Activated CD8-positive, alpha-beta memory T cell treated with anti-CD3 and anti-CD28 coated beads for 1 hour (primary cell): ENCODE measurements around the gene TEKT5.
A peak's percentile ranks its signal among the peaks of the same experiment; 100 is the strongest.
"Not testable (repeated sequence)": the region's sequence is repeated elsewhere in the genome, so short reads cannot be mapped to it uniquely, and the experiment has no call there.

Experiments used
- DNase-seq, 2 donors: peaks; one replicate each; pipeline ENCODE4 v3.0.0-alpha.2; 2020; ENCODE audit warnings: low read depth in 1 of 2; ENCODE audit errors: extremely low read depth in 1 of 2

Gene TEKT5

DNA sequence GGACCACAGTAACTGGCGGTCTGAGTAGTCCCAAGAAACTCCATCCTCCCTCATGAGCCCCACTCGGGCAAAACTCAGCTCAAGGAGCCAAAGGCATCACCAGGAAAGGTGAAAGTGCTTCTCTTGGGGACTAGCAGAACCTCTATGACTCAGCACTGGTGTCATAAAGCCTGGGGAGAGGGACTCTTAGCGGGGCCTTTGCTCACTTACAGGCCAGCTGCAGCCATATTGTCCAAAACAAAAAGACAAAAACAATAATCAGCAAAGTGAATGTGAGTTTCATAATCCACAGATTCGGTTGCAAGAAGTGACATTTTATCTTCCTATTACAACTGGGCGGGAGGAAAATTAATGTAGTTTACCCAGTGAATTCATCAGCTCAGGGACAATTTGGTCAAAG is at the start of gene TEKT5:
Gene TEKT5, minus strand, starts transcription at position 101 of the 400 bp plus-strand sequence. Its CDS starts 57 bp downstream, at position 44.
- no peak for DNase-seq

DNA sequence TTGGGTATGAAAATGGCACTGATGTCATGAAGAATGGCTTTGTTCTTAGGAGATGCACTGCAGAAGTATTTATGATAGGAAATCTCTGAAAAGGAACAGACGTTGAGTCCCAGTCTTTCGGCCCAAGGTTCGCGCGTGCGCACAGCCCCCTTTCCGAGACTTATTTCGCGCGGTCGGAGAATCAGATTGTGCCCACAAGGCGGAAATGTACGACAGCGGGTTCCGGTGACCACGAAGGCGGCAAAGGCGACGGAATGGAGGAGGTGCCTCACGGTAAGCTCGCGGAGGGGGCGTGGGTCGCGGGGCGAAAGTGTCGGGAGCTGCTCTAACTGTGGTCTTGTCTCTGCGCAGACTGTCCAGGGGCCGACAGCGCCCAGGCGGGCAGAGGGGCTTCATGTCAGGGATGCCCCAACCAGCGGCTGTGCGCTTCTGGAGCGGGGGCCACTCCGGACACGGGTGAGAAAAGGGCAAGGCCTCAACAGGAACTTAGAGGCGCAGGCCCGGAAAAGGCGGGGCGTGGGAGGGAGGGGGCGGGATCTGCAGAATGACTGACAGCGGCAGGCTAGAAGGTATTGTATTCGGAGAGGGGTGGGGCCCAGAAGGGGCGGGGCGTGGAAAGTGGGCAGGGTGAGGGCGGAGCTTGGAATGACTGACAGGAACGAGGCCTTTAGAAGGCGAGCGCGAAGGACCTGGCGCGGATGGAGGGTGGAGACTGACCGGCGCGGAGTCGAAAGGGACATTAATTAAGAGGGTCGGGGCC is 49.1 kb upstream of the TEKT5 start, which contains the start of gene NUBP1:
Gene NUBP1, plus strand, starts transcription at position 233 of the 760 bp plus-strand sequence. Its CDS starts 22 bp downstream, at position 255.
- peak; percentile 95 to 99 for DNase-seq

DNA sequence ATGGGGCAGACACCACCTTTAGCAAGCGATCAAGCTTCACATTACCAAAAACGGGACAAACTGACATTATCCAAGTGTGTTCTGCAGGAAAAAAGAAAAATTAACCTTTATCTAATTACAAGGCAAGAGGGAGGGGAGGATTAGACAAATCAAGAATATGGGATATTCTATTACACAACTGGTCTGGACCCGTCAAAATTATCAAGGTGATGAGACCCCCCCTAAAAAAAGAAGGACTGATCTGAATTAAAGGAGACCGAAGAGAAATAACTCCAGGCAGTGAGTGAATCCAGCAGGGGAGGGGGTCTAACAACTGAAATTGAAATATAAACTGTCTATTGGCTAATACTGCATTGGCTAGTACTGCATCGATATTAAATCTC is 48.5 kb upstream of the TEKT5 start:
- DNase-seq, result no peak

DNA sequence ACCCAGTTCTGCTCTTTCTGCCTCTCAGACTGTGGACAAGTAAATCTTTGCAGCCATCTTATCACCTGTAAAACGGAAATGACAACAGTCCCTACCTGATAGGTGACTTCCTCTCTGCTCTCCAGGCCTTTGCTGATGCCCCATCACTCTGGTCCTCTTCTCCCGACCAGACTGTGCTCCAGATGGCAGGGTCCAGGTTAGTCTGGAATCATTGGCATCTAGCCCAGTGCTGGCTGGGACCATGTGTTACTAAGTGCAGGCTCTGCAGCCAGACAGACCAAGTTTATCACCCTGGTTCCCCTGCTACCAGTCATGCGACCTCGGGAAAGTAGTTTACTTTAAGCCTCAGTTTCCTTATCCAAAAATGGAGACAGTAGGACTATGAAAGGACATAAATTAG is 47.1 kb upstream of the TEKT5 start:
- DNase-seq, result no peak

DNA sequence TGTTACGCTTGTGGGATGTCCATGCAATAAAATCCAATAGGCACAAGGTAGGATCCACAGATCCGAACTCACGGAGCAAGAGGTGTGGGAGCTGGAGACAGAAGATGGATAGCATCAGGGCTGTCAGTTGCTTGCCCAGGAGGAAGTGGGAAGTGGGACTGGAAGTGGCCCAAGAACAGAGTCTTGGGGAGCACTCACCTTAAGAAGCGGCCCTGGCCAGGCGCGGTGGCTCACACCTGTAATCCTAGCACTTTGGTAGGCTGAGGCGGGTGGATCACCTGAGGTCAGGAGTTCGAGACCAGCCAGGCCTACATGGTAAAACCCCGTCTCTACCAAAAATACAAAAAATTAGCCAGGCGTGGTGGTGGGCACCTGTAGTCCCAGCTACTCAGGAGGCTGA is 46.5 kb upstream of the TEKT5 start:
- not testable (repeated sequence) for DNase-seq

DNA sequence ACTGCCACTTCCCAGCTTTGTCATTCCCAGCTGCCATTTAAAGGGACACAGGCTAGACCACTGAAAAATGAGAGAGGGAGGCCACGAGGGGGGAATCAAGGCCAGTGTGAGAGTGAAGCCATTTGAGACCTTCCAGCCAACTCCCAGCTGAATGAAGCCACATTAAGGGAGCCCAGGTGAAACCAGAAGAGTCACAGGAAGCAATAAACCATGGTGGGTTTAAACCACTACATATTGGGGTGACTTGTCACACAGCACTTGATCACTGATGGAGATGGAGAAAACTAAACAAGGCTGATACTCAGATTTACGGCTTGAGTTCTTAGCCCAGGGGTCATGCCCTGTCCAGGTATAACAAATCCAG is 46.1 kb upstream of the TEKT5 start:
- DNase-seq, result no peak

DNA sequence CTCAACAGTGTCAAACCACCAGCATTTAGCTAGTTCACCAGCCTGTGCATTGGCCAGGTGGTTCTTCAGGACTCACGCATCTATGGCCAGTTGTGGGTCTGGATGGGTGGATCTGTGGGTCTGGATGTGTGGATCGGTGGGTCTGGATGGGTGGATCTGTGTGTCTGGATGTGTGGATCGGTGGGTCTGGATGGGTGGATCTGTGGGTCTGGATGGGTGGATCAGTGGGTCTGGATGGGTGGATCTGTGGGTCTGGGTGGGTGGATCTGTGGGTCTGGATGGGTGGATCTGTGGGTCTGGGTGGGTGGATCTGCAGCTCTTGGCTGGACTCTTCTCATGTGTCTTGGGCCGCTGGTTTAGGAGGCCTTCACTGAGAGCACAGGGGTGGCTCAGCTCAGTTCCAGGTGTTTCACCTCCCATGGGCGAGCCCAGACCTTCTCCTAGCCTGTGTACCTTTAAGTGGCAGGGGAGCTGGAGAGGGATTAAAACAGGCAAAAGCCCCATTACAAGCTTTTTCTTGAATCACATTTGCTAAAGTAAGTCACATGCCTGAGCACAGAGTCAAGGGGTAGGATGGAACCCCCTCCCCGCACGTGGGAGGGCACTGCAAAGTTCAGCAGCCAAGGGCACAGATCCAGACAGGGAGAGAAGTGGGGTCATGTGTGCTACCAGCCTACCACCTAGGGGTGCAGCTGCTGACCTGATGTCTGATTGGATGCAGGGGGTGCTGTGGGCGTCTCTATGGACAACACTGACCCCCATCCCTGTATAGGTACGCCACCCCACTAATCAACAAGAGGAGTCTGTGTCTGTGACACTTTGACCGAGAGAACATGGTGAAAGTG is 45.5 kb upstream of the TEKT5 start:
- no peak for DNase-seq

DNA sequence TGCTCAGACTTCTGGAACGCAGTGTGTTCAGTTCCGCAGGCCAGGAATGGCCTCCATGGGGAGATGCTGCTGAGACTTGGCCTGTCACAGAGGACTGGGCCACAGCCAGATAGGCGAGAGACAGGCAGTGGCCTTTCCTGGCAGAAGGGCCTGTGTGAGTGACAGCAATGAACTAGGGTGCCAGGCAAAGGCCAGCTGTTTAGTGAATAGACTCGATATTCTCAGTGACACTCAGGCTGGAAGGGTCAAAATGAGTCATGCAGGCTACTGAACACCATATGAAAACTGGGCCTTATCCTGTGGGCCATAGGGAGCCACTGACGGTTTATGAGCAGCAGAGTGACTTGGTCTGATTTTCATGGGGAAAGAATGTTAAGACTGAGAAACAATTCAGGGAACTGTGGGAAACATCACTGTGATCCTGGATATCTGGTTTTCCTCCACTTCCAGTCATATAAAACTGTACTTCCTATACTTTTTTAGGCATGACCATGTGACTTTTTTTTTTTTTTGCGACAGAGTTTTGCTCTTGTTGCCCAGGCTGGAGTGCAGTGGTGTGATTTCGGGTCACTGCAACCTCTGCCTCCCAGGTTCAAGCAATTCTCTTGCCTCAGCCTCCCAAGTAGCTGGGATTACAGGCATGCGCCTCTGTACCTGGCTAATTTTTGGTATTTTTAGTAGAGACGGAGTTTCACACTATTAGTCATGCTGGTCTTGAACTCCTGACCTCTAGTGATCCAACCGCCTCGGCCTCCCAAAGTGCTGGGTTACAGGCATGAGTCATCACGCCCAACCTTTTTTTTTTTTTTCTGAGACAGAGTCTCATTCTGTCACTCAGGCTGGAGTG is 43.7 kb upstream of the TEKT5 start:
- DNase-seq, result no peak

DNA sequence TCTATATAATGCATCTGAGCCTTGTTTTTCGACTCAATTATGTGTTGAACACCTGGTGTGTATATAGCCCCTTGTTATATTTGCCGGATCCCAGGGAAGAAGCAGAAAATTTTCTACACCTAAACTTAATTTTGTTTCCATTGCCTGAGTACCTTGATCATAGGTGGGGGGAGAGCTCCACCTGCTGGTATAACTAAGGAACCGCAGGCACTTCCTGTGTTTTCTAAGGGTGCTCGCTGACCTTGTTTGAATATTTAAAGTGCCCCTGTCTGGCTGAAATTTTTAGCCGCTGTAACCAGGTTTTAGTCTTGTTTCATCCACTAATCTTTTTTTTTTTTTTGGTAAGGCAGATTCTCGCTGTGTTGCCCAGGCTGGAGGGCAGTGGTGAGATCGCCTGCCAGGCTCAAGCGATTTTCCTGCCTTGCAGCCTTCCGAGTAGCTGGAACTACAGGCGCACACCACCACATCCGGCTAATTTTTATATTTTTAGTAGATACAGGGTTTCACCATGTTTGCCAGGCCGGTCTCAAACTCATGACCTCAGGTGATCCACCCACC is 42.4 kb upstream of the TEKT5 start:
- peak; percentile 32 to 40 for DNase-seq

DNA sequence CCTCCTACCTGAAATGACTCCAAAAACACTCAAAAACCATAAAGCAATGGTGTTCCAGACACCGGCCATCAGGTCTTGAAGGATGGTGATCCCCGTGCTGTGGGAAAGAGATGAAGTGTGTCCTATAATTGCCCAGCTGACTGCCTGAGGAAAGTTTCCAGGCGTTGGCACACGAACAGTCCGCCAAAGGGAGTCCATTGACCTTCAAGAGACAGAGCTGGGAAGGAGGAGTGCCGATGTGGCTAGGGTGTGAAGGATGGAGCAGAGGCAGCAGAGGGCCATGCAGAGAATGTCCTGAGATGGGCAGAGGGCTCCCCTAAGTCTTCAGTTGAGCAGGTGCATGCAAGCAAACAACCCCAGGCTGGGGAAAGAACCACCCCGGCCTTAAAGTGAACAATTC is 37.1 kb upstream of the TEKT5 start:
- no peak for DNase-seq

DNA sequence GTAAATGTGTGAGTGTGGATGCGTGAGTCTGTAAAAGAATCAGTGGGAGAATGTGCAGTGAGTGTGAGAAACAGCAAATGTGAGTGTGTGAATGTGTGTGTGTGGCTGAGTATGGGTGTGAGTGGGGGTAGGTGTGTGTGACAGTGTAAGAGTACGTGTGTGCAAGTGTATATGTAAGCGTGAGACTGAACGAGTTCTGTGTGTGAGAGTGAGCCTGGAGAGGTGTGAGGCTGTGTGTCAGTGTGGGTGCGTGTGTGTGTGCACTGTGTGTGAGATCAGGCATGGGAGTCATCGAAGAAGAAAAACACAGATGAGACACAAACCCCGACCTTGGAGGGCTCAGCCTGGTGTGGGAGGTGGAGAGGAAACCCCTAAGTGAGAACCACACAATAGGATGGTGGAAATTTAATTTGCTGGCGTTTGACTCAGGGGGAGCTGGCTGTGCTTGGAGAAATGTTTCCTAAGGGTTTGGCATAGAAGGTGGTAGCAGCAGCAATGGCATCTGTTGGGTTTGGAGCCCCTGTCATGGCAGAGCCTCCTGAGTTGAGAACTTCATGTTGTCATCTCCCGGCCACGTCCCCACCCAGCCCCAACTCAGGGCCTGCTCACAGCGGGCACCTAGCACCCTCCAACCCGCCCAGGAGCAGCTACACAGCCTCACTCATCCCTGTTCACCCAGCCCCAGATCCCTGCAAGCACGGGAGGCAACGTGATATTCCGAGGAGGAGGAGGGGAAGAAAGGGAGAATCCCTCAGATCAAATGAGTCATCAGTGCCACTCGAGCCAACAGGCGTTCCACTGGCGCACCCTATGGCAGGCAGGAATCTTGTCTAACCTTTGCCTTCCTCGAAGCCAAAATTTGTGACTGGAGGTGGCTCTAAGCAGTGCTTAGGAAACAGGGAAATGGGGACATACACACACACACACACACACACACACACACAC is 34.6 kb upstream of the TEKT5 start:
- DNase-seq, result no peak

DNA sequence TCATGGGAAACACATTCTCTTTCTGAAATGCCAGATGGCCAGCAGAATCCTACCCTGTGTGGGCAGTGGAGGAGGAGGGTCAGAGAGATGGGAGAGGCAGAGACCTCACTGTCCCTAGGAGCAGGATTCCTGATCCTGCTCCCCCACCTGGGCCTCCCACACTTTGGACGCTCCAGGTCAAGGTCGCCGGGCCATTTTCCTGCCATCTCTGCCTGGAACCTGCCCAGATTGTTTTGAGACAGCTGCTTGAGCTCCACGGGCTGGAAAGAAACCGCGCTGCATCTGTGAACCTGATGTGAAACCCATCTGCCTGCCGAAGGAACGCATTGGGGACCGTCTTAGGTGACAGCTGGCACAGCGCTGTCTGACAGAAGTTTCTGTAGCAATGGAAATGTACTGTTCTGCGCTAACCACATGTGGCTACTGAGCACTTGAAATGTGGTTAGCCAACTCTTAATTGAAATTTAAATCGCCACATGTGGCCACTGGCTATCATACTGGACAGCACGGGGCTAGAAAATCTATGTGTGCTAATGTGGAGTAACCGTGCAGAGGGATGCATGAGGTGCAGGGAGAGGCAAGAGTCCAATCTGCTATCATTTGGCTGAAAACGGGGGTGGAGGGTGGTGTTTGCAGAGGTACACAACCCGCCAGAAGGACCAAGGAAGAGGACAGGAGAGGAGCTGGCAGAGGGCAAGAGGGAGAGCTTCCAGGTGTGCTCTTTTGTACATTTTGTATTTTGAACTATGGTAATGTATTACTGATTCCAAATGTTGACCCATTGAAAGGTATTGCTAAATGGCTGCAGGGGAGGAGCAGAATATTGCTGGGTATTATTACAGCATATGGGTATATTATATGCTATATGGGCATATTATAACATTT is 33.5 kb upstream of the TEKT5 start:
- no peak for DNase-seq

DNA sequence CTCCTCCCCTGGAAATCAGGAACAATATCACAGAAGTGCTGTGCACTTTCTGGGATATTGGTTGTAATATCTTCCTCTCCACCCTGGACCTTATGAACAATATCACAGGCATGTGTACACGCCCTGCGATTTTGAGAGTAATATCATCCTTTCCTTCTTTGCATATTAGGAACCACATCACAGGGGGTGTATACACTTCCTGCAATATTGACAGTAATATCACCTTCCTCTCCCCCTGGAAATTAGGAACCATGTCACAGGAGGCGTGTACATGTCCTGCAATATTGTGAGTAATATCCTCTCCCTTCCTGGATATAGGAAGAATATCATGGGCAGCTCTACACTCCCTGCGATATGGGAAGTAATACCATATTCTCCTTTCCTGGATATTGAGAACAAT is 14.2 kb upstream of the TEKT5 start:
- DNase-seq, result no peak

DNA sequence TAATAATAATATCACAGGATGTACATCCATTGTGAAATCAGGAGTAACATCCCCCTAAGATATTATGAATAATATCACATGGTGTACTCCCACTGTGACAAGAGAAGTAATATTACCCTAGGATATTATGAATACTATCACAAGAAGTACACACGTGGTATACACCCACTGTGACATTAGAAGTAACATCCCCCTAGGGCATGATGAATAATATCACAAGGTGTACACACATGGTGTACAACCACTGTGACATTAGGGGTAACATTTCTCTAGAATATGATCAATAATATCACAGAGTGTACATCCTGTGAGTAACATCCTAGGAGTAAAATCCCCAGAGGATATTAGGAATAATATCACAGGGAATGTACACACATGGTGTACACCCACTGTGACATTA is 5.0 kb upstream of the TEKT5 start:
- DNase-seq, result no peak

DNA sequence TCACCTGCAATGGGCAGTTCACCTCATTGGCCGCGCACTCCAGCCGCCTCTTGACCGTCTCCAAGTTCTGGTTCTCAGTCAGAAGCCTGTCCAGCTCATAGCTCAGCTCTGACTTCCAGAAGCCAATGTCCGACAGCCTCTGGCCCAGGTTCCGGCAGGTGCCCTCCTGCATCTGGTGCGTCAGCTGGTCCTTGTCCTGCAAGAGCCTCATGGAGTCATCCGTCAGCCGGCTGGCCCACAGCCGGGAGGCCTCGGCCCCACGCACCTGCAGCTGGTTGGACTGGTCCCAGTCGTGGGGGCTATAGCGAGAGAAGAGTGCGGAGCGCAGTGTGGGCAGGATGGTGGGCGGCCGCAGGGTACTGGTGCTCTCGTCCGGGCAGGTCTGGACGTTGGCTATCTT is 424 bp downstream of the TEKT5 start:
- DNase-seq, result no peak

DNA sequence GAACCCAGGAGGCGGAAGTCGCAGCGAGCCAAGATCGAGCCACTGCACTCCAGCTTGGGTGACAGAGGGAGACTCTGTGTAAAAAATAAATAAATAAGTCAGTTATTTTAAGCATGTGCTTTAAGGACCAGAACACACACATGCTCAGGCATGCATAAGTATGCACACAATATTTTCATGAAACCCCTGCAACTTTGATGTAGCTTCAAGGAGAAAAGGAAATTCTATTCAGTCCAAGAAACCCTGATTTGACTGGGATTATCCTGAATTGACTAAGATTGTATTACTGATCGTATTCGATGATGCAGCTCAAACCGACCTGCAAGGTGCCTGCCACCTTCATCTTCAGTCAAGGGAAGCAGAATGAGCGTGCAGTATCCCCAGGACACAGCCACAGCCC is 841 bp downstream of the TEKT5 start:
- DNase-seq, result no peak

DNA sequence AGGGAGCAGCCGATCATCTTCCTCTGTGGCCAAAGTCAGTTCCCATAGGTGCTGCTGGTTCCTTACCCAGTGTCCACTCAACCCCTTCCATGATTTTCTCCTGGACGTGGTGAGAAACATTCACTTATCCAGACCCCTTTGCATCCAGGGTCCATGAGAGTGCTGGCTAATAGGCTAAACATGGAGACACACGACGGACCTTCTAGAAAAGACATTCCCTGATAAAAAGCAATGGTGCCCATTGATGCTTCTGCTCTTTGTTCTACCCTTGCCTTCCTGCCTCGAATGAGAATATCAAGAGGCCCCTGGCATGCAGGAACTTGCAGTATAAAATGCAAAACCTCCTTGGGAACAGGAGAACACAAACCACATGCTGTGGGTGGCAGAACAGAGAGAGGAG is 2.3 kb downstream of the TEKT5 start:
- DNase-seq, result no peak

DNA sequence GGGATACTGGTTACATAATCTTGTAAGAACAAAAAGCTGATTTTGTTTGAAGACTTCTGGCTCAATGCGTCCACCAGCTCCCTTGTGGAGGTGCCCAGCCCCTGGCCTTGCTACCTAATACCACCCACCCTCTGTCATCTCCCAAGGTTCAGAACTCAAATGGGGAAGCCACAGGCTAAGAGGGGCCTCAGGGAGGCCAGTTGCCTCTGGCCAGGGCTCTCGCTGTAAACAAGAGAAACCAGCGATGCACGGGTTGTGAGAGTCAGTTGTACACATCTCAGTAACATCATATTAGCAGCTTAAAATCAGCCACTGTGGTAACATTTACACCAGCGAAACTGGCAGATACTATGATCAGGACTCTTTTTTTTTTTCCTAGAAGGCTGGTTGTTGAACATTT is 6.0 kb downstream of the TEKT5 start:
- no peak for DNase-seq

DNA sequence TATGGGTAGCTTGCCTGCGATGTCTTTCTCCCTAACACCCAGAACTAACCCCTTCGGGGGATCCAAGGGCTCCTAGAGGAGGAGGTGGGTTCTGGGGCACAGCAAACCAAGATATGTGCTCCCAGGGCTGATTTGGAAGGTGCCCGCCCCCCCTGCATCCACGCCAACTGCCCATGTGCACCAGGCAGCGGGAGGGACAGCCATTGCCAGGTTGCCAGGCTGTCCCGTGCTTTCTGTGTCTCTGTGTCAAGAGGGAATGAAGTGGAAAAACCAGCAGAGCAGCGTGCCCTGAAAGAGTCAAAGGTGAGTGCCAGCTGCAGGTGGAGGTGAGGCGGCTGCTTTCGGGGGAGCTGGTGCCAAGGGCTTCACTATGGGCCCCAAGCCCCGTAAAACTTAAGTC is 6.4 kb downstream of the TEKT5 start:
- DNase-seq, result no peak
